AG04449 (cell line): ENCODE data around the gene TRIM22.
"Not testable (repeated sequence)": the region's sequence is repeated elsewhere in the genome, so short reads cannot be mapped to it uniquely, and the experiment has no call there.

Source experiments
- CTCF ChIA-PET: fragments of 350-600 bp; formaldehyde crosslinking; extraction: SDS; loops from one replicate; lab custom pipeline; 2021; ENCODE audit warnings: antibody characterized with exemption; lab: Yijun Ruan, JAX
- POLR2A ChIA-PET: fragments of 400-600, 350-600 bp; formaldehyde crosslinking; extraction: SDS; loops from one replicate; lab custom pipeline; 2020; ENCODE audit warnings: antibody characterized with exemption, inconsistent platforms; lab: Yijun Ruan, JAX
- DNase-seq: peaks from one replicate; pipeline ENCODE4 v3.0.0-alpha.2; 2010; ENCODE audit warnings: low read depth, low spot score
- H3K4me3 ChIP-seq: 2 replicates; pipeline ENCODE4 v1.5.1; 2011; ENCODE audit warnings: low read depth, mild to moderate bottlenecking, control low read depth, low read length
- CTCF ChIP-seq: IDR thresholded peaks from one replicate; pipeline ENCODE4 v1.5.1; 2011; ENCODE audit warnings: mild to moderate bottlenecking, moderate library complexity, low read length, control low read depth, inconsistent platforms; ENCODE audit not compliant: insufficient read depth; ENCODE audit errors: missing control alignments

TRIM22 gene

GRCh38 chr11:5679811-5680210 lies 9.8 kb upstream of the TRIM22 start:
- H3K4me3 ChIP-seq = no peak overlapping the region
- ChIA-PET POLR2A (no interaction called here), CTCF (no interaction called here)
- DNase-seq = no peak
- no peak for TF ChIP-seq CTCF

- DNase-seq, POLR2A ChIA-PET, CTCF ChIA-PET, H3K4me3 ChIP-seq: not testable (repeated sequence)
Measured at GRCh38 chr11:5682890-5683441, 6.6 kb upstream of the TRIM22 start.

GRCh38 chr11:5683620-5684019 lies 6.0 kb upstream of the TRIM22 start:
- CTCF ChIA-PET = interaction anchor here (0.9 to 2.2 kb wide), 6 partner anchors 9 to 208 kb away, joined by 3 to 9 read pairs (median 4); no protein-coding TSS in a partner anchor
- DNase-seq, POLR2A ChIA-PET: not testable (repeated sequence)
- H3K4me3 ChIP-seq = peak overlapping the region; percentile 18

GRCh38 chr11:5684036-5684645 lies 5.4 kb upstream of the TRIM22 start:
- no peak for DNase-seq
- peak overlapping the region; percentile 63 for H3K4me3 ChIP-seq
- CTCF ChIA-PET = interaction anchor here (0.7 to 2.2 kb wide), 14 partner anchors 9 to 208 kb away, joined by 3 to 9 read pairs (median 4); no protein-coding TSS in a partner anchor
- POLR2A ChIA-PET = interaction anchor here (1.5 kb wide), 1 partner anchor 64 kb away, joined by 9 read pairs; no protein-coding TSS in a partner anchor
- TF ChIP-seq CTCF = no peak

GRCh38 chr11:5684646-5685362 lies 4.8 kb upstream of the TRIM22 start, which contains the start of gene TRIM5:
Gene TRIM5 (minus strand): TSS chr11:5685074. CDS start chr11:5680177, 4,897 bp downstream.
- ChIA-PET CTCF (interaction anchor here (0.7 to 2.2 kb wide), 13 partner anchors 10 to 132 kb away, joined by 3 to 9 read pairs (median 4); no protein-coding TSS in a partner anchor), POLR2A (interaction anchor here (1.5 kb wide), 1 partner anchor 65 kb away, joined by 9 read pairs; no protein-coding TSS in a partner anchor)
- DNase-seq = peak; percentile 91
- TF ChIP-seq CTCF = peak; percentile 62
- peak within 1 kb of the TSS; percentile 63 for H3K4me3 ChIP-seq

GRCh38 chr11:5686426-5686825 lies 3.2 kb upstream of the TRIM22 start:
- TF ChIP-seq CTCF = no peak
- ChIA-PET CTCF (no interaction called here), POLR2A (no interaction called here)
- DNase-seq = no peak
- H3K4me3 ChIP-seq = no peak overlapping the region

- CTCF ChIA-PET = interaction anchor here (1.7 kb wide), 1 partner anchor 85 kb away, joined by 3 read pairs; no protein-coding TSS in a partner anchor
- H3K4me3 ChIP-seq = no peak overlapping the region
- POLR2A ChIA-PET = no interaction called here
- no peak for DNase-seq
- TF ChIP-seq CTCF = no peak
Measured at GRCh38 chr11:5688482-5688881, 1.1 kb upstream of the TRIM22 start.
